Stimulated activated naive CD8-positive, alpha-beta T cell treated with anti-CD3 and anti-CD28 coated beads, Interleukin-15, Interleukin-2, amounts not matched to agents 100 ng/mL and 50 ng/mL, for 24 hours (primary cell): ENCODE data around the gene SENP7.

Experiments used
- H3K27ac Mint-ChIP-seq: one replicate; pipeline ENCODE4 v1.8.0; 2021; ENCODE audit warnings: mild to moderate bottlenecking, mixed read lengths
- H3K27me3 Mint-ChIP-seq: one replicate; pipeline ENCODE4 v1.8.0; 2021; ENCODE audit warnings: mixed read lengths
- H3K36me3 Mint-ChIP-seq: one replicate; pipeline ENCODE4 v1.8.0; 2021; ENCODE audit warnings: low read depth, mixed read lengths
- H3K4me1 Mint-ChIP-seq: one replicate; pipeline ENCODE4 v1.8.0; 2021; ENCODE audit warnings: low read depth, mixed read lengths
- H3K4me3 Mint-ChIP-seq: one replicate; pipeline ENCODE4 v1.8.0; 2021; ENCODE audit warnings: mild to moderate bottlenecking, mixed read lengths
- H3K9me3 Mint-ChIP-seq: one replicate; pipeline ENCODE4 v1.8.0; 2021; ENCODE audit warnings: mixed read lengths

Gene SENP7

DNA sequence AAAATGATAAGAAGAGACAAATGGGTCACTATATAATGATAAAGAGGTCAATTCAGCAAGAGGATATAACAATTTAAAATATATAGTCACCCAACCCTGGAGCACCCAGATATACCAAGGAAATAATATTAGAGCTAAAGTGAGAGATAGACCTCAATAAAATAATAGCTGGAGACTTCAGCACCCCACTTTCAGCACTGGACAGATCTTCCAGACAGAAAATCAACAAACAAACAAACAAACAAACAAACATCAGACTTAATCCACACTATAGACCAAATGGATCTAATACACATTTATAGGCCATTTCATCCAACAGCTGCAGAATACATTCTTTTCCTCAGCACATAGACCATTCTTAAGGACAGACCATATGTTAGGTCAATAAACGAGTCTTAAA lies 79.4 kb downstream of the SENP7 start:
- no peak overlapping the region for H3K27ac Mint-ChIP-seq
- no peaks in the 10 kb centered on the region for H3K27me3 Mint-ChIP-seq
- peaks cover 31% of the 10 kb centered on the region for H3K36me3 Mint-ChIP-seq
- peaks cover 37% of the 10 kb centered on the region for H3K9me3 Mint-ChIP-seq
- H3K4me3 Mint-ChIP-seq: no peak overlapping the region
- peaks cover 14% of the 10 kb centered on the region for H3K4me1 Mint-ChIP-seq

- peaks cover 37% of the 10 kb centered on the region for H3K4me1 Mint-ChIP-seq
- peaks cover 9% of the 10 kb centered on the region for H3K9me3 Mint-ChIP-seq
- H3K36me3 Mint-ChIP-seq: peaks cover 36% of the 10 kb centered on the region
- no peak overlapping the region for H3K4me3 Mint-ChIP-seq
- H3K27ac Mint-ChIP-seq: no peak overlapping the region
- no peaks in the 10 kb centered on the region for H3K27me3 Mint-ChIP-seq
These were observed 88.8 kb downstream of the SENP7 start for GRCh38 chr3:101423984-101424888.

DNA sequence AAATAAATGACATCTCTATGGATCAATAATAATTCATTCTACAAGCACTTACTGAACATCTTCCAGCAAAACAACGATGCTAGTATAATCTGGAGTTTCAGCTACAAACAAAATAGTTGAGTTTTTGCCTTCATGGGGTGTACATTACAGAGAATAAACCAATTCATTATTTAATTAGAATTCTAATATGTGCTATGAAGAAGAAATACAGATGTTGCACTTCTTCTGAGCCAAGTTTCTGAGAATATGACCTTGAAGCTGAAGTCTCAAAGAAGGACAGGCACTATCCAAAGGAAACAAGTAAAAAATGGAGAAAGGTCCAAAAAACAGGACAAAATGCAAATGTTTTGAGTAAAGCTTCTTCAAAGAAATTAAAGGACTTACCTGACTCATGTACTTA lies 94.2 kb downstream of the SENP7 start:
- no peaks in the 10 kb centered on the region for H3K27me3 Mint-ChIP-seq
- no peaks in the 10 kb centered on the region for H3K9me3 Mint-ChIP-seq
- H3K27ac Mint-ChIP-seq: no peak overlapping the region
- H3K36me3 Mint-ChIP-seq: peaks cover 13% of the 10 kb centered on the region
- H3K4me3 Mint-ChIP-seq: no peak overlapping the region
- H3K4me1 Mint-ChIP-seq: peaks cover 35% of the 10 kb centered on the region

GRCh38 chr3:101414121-101414520 lies 98.9 kb downstream of the SENP7 start:
- Mint-ChIP-seq H3K27me3 (no peaks in the 10 kb centered on the region), H3K27ac (no peak overlapping the region), H3K4me3 (no peak overlapping the region), H3K4me1 (peaks cover 24% of the 10 kb centered on the region), H3K36me3 (peaks cover 22% of the 10 kb centered on the region), H3K9me3 (peaks cover 10% of the 10 kb centered on the region)

DNA sequence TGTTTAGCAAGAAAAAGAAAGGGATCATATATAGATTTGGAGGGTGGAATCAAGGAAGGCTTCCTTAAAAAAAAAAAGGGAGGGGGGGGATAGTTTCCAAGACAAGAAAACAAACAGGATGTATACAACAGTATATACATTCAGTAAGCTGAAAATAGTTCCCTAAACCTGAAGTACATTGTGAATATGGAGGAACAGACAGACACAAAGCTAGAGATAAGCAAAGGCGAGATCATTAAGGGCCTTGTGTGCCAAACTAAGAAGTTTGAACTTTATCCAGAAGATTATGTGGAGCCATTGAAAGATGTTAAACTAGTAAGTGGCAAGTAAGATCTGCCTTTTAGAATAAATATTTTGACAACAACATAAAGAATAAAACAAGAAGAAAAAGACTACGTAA lies 99.4 kb downstream of the SENP7 start:
- Mint-ChIP-seq H3K36me3 (peaks cover 26% of the 10 kb centered on the region), H3K9me3 (peaks cover 12% of the 10 kb centered on the region), H3K4me1 (peaks cover 22% of the 10 kb centered on the region), H3K27me3 (no peaks in the 10 kb centered on the region), H3K27ac (no peak overlapping the region), H3K4me3 (no peak overlapping the region)

GRCh38 chr3:101391413-101391950 lies 121.5 kb downstream of the SENP7 start:
- peaks cover 46% of the 10 kb centered on the region for H3K36me3 Mint-ChIP-seq
- H3K4me3 Mint-ChIP-seq: no peak overlapping the region
- H3K9me3 Mint-ChIP-seq: peaks cover 19% of the 10 kb centered on the region
- no peak overlapping the region for H3K27ac Mint-ChIP-seq
- peaks cover 22% of the 10 kb centered on the region for H3K4me1 Mint-ChIP-seq
- no peaks in the 10 kb centered on the region for H3K27me3 Mint-ChIP-seq

DNA sequence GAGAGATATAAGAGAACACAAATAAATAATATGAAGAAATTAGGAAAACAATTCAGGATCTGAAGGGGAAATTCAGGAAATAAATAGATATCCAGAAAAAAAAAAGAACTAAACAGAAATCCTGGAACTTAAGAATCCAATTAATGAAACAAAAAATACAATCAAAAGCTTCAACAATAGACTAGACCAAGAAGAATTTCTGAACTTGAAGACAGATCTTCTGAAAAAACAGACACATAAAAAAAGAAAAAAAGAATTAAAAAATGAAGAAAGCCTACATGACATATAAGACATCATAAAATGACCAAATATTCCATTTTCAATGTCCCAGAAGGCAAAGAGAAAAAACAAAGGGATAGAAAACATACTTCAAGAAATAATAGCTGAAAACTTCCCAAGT lies 124.3 kb downstream of the SENP7 start:
- Mint-ChIP-seq H3K9me3 (peaks cover 15% of the 10 kb centered on the region), H3K4me1 (peaks cover 22% of the 10 kb centered on the region), H3K36me3 (peaks cover 26% of the 10 kb centered on the region), H3K27ac (no peak overlapping the region), H3K27me3 (no peaks in the 10 kb centered on the region), H3K4me3 (no peak overlapping the region)

- Mint-ChIP-seq H3K9me3 (peaks cover 10% of the 10 kb centered on the region), H3K27ac (no peak overlapping the region), H3K4me3 (no peak overlapping the region), H3K36me3 (peaks cover 15% of the 10 kb centered on the region), H3K4me1 (peaks cover 22% of the 10 kb centered on the region), H3K27me3 (no peaks in the 10 kb centered on the region)
These were observed 125.7 kb downstream of the SENP7 start for GRCh38 chr3:101387351-101387750.

DNA sequence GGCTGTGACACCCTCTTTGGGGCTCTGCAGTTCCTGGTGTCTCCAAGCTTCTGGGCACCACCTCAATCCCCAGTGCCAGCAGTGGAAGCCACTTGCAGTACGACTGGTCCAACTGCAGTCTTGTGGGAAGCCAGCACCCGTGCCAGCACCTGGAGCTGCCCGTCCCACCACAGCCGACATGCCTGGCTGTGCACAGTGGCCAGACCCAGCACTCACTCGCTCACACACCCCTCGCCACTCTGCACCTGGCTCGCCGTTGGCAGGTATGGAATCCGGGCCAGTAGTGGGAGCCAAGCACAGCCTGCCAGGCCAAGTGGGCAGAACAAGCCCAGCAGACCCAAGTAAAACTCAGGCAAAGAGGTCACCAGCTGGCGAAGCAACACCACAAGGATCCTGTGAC lies 128.6 kb downstream of the SENP7 start:
- Mint-ChIP-seq H3K9me3 (peaks cover 5% of the 10 kb centered on the region), H3K36me3 (peaks cover 5% of the 10 kb centered on the region), H3K4me1 (peaks cover 29% of the 10 kb centered on the region), H3K27me3 (no peaks in the 10 kb centered on the region), H3K4me3 (no peak overlapping the region), H3K27ac (no peak overlapping the region)

GRCh38 chr3:101383656-101384055 lies 129.4 kb downstream of the SENP7 start:
- Mint-ChIP-seq H3K4me3 (no peak overlapping the region), H3K9me3 (no peaks in the 10 kb centered on the region), H3K4me1 (peaks cover 32% of the 10 kb centered on the region), H3K27me3 (no peaks in the 10 kb centered on the region), H3K36me3 (no peaks in the 10 kb centered on the region), H3K27ac (no peak overlapping the region)

DNA sequence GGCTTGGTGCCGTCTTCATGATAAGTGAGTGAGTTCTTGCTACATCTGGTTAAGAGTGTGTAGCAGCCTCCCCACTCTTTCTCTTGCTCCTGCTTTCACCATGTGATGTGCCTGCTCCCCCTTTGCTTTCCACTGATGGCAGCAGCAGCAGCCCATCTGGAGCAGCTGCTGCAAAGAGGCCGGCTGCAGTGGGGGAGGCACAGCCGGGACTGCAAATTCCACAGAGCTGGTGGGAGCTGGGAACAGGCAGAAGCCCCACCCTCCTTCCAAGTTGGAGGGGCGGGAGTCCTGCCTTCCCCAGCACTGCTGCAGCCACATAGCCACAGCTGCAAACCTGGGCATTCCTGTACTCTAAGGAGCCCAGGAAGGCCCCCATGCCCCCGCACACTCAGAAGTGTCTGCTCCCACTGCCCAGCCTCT lies 129.8 kb downstream of the SENP7 start:
- Mint-ChIP-seq H3K4me1 (peaks cover 37% of the 10 kb centered on the region), H3K27ac (no peak overlapping the region), H3K9me3 (no peaks in the 10 kb centered on the region), H3K36me3 (no peaks in the 10 kb centered on the region), H3K27me3 (no peaks in the 10 kb centered on the region), H3K4me3 (no peak overlapping the region)

- Mint-ChIP-seq H3K4me1 (peaks cover 50% of the 10 kb centered on the region), H3K27me3 (no peaks in the 10 kb centered on the region)
These were observed 131.2 kb downstream of the SENP7 start for GRCh38 chr3:101381809-101382208.

GRCh38 chr3:101379658-101380376 lies 133.2 kb downstream of the SENP7 start:
- Mint-ChIP-seq H3K4me3 (peak overlapping the region; percentile 55), H3K36me3 (no peaks in the 10 kb centered on the region), H3K9me3 (no peaks in the 10 kb centered on the region), H3K4me1 (peaks cover 58% of the 10 kb centered on the region), H3K27ac (peak overlapping the region; percentile 81), H3K27me3 (no peaks in the 10 kb centered on the region)

More at GRCh38 chr3:101381809-101382208, 131.2 kb downstream of the SENP7 start:
- Mint-ChIP-seq H3K36me3 (no peaks in the 10 kb centered on the region), H3K9me3 (no peaks in the 10 kb centered on the region), H3K4me3 (no peak overlapping the region), H3K27ac (no peak overlapping the region)

GRCh38 chr3:101377796-101378195 lies 135.2 kb downstream of the SENP7 start:
- Mint-ChIP-seq H3K27ac (no peak overlapping the region), H3K4me3 (no peak overlapping the region), H3K9me3 (no peaks in the 10 kb centered on the region), H3K36me3 (no peaks in the 10 kb centered on the region), H3K27me3 (no peaks in the 10 kb centered on the region), H3K4me1 (peaks cover 63% of the 10 kb centered on the region)

- Mint-ChIP-seq H3K4me3 (no peak overlapping the region), H3K36me3 (no peaks in the 10 kb centered on the region), H3K27me3 (no peaks in the 10 kb centered on the region), H3K27ac (no peak overlapping the region), H3K4me1 (peaks cover 62% of the 10 kb centered on the region), H3K9me3 (no peaks in the 10 kb centered on the region)
These were observed 135.8 kb downstream of the SENP7 start for GRCh38 chr3:101377209-101377608.
